A172 (cell line): ENCODE results near the gene MAPK8IP3. TPM values are rescaled to one million over a fixed set of nuclear protein-coding genes. Genes with fewer than 3 reads are reported as not detected.
A peak's percentile ranks its signal among the peaks of the same experiment; 100 is the strongest.

Source experiments
- DNase-seq: peaks from one replicate; pipeline ENCODE4 v3.0.0-alpha.2; 2015; ENCODE audit warnings: low spot score
- total RNA-seq: library from RNA; depleted of rRNA; stranded (reverse); fragments of >200 nt; shearing (Covaris generic); gene quantifications from 2 replicates; pipeline ENCODE4 v1.2.3, GENCODE V29; 2014; rRNA removed

The MAPK8IP3 gene, protein sequence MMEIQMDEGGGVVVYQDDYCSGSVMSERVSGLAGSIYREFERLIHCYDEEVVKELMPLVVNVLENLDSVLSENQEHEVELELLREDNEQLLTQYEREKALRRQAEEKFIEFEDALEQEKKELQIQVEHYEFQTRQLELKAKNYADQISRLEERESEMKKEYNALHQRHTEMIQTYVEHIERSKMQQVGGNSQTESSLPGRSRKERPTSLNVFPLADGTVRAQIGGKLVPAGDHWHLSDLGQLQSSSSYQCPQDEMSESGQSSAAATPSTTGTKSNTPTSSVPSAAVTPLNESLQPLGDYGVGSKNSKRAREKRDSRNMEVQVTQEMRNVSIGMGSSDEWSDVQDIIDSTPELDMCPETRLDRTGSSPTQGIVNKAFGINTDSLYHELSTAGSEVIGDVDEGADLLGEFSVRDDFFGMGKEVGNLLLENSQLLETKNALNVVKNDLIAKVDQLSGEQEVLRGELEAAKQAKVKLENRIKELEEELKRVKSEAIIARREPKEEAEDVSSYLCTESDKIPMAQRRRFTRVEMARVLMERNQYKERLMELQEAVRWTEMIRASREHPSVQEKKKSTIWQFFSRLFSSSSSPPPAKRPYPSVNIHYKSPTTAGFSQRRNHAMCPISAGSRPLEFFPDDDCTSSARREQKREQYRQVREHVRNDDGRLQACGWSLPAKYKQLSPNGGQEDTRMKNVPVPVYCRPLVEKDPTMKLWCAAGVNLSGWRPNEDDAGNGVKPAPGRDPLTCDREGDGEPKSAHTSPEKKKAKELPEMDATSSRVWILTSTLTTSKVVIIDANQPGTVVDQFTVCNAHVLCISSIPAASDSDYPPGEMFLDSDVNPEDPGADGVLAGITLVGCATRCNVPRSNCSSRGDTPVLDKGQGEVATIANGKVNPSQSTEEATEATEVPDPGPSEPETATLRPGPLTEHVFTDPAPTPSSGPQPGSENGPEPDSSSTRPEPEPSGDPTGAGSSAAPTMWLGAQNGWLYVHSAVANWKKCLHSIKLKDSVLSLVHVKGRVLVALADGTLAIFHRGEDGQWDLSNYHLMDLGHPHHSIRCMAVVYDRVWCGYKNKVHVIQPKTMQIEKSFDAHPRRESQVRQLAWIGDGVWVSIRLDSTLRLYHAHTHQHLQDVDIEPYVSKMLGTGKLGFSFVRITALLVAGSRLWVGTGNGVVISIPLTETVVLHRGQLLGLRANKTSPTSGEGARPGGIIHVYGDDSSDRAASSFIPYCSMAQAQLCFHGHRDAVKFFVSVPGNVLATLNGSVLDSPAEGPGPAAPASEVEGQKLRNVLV (N-terminal part only)
- total RNA-seq: 26.0 and 39.3 TPM in 2 replicates

DNA sequence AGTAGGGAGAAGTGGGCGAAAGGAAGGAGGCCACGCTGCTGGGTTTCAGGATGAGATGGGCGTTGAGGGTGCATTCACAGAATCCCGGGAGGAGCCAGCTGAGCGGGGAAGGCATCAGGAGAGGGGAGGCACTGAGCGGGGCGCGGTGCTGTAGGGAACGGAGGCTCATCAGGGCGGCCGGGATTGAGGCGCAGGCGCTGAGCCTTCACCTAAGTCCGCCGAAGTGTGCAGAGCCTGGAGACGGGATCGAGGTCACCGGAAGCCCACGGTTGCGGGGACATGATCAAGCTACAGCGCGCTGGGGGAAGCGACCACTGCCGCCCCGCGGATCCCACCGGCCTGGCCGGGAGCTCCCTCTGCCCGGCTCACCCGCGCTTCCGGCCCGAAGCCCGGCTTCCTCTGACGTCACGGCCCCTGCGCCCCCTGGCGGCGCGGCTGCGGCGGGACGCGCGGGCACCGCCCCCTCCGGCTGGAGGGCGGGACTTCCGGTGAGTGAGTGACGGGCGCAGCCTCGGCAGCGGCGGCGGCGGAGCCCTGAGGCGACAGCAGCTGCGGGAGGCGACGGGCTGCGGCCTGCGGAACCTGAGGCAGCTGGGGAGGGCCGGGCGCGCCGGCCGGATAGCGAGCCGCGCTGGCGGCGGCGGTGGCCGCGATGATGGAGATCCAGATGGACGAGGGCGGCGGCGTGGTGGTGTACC is at the start of gene MAPK8IP3:
Gene MAPK8IP3, plus strand, starts transcription at position 508 of the 698 bp plus-strand sequence. Its CDS starts 145 bp downstream, at position 653.
- DNase-seq: peak; percentile 81

DNA sequence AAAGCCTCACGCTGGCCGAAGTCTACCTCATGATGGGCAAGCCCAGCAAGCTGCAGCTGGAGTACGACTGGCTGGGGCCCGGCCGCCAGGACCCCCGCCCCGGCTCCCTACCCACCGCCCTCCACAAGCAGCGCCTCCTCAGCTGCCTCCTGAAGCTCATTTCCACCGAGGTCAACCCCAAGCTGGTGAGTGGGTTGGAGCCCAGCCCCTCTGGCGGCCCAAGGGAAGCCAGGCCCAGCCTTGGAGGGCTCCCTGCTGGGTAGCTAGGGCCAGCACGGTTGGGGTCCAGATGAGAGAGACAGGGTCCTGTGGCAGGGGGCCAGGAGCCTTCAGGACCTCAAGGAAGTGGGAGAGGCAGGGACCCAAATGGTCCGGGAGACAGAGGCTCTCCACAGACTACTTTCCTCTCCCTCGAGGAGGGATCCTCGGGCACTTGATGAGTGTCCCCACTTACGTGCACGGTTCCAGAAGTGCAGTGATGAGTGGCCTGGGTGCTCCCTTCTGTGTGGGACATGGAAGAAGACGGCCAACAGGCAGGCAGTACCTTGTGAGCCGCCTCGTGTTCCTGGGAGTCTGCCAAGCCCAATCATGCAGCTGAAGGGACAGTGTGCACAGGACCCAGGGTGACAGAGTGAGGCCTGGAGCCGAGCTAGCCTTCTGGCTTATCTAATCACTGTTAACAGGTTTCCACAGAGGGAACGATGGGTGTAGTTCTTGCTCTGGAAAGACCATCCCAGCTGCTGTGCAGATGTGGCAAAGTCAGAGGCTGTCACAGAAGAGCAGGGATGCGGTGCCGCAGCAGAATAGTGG is 49.0 kb upstream of the MAPK8IP3 start:
- DNase-seq: no peak

DNA sequence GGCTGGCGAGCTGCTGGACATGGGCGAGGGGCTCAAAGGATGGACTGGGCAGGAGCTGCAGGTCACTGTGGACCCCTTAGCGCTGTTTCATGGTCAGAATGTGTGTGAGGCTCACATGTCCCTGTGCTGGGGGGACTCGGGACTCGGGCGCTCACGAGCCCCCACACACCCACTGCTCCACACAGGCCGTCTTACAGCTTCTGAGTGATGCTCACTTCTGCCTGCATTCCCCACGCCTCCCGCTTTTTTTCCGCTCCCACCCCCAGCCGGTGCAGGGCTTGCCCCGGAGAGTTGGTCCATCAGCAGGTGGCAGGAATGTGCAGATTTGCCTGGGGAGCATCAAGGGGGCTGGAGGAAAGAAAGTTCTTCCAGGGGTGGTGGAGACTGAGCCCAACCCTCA is 48.2 kb upstream of the MAPK8IP3 start:
- DNase-seq: no peak

DNA sequence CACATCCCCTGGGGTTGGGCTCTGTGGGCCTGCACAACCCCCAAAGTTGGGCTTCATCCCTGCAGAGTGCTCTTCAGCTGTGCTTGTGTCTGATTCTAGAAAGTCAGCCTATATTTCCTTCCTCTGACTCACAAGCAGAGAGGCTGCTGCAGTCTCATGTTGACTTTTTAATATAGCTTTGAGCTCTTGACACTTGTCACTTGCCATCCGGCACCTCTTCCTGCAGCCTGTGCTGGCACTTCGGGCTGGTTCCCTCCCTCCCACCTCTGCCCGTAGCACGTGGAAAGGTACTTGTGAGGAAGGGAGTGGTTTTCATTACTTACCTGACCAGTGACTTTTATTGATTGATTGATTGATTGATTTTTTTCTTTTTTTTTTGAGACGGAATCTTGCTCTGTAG is 47.0 kb upstream of the MAPK8IP3 start:
- no peak for DNase-seq

DNA sequence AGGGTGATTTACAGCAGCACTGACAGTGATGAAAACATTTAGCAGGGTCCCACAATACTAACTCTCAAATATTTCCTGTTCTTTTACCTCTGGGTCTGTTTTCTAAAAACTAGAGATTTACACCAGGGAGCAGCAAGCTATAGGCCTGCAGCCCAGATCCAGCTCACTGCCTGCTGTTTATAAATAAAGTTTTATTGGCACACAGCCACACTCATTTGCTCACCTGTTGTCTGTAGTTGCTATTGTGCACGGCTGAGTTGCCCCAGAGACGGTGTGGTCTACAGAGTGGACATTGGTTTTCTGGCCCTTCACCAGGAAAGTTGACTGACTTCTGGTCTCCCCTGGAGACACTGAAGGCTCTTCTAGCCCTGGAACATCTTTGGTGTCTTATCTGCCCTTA is 44.2 kb upstream of the MAPK8IP3 start:
- no peak for DNase-seq

DNA sequence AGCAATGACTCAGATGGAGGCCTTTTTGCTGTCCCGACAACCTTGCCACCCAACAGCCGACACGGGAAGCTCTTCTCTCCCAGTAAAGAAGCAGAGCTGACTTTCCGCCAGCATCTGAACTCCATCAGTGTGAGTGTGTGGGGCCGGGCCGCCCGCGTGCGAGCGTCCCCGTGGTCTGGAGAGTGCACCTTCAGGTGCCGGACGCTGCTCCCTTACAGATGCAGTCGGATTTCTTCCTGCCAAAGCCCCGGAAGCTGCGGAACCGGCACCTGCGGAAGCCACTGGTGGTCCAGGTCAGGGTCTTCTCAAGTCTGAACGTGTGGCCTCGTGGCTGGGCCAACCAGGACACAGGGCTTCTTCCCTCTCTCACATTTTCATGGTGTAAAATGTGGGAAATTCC is 43.5 kb upstream of the MAPK8IP3 start:
- no peak for DNase-seq

DNA sequence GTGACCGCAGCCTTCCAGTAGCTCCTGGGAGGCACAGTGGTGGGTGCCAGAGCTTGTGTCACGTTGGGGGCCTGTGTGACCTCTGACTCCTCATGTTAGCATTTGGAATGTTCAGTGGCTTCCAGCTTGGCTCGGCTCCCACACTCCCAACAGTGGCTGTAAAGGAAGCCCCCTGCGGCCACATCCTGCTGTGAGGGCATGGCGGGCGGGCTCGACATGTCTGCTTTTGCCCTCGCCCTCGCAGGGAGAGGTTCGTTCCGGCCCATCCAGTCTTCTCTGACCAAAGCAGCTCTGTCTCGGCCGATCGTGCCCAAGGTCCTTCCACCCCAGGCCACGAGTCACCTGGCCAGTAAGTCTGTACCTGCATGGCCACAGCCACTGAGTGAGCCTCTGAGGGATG is 40.2 kb upstream of the MAPK8IP3 start:
- DNase-seq: no peak

DNA sequence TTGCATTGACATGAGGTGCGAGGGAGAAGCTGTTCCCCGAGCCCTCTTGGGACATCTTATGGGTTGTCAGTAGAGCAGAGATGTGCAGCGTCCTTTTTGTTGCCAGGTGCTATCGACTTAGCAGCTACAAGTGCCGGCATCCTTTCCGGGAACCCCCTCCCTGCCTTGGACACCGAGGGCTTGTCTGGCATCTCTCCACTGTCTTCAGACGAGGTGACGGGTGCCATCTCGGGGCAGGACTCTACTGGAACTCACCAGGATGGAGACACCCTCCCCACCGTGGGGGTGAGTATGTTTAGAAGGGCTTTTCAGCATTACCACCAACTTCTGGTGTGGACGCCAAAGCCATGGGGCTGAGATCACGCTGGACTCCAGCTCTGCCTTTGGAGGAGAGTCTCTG is 39.7 kb upstream of the MAPK8IP3 start:
- DNase-seq: no peak

DNA sequence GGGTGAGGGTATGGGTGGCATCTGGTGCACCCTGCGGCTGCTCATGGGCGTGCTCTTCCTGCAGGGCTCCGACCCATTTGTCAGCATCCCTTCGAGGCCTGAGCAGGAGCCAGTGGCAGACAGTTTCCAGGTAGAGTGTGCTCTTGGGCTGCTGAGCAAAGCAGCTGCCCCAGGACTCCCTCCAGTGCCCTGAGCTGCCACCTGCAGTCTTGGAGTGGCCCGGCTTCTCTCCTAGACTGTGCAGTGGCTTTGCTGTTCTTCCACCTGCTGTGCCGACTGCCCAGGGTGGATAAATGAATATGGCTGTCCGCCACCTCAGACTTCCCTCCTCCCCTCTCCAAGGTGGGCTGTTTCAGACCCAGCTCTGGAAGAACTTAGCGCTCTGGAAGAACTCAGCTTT is 38.7 kb upstream of the MAPK8IP3 start:
- DNase-seq: no peak

DNA sequence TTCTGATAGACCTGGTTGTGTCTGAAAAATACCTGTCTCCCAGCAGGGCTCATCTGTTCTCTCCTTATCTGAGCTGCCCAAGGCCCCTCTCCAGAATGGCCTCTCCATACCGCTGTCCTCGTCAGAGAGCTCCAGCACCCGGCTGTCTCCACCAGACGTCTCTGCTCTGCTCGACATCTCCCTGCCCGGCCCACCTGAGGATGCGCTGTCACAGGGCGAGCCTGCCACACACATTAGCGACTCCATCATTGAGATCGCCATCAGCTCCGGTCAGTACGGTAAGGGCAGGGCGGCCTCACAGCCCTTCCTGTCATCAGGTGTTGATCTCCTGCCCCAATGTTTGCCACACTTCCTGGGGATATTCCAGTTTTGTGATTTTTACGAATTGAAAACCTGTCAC is 38.1 kb upstream of the MAPK8IP3 start:
- no peak for DNase-seq

DNA sequence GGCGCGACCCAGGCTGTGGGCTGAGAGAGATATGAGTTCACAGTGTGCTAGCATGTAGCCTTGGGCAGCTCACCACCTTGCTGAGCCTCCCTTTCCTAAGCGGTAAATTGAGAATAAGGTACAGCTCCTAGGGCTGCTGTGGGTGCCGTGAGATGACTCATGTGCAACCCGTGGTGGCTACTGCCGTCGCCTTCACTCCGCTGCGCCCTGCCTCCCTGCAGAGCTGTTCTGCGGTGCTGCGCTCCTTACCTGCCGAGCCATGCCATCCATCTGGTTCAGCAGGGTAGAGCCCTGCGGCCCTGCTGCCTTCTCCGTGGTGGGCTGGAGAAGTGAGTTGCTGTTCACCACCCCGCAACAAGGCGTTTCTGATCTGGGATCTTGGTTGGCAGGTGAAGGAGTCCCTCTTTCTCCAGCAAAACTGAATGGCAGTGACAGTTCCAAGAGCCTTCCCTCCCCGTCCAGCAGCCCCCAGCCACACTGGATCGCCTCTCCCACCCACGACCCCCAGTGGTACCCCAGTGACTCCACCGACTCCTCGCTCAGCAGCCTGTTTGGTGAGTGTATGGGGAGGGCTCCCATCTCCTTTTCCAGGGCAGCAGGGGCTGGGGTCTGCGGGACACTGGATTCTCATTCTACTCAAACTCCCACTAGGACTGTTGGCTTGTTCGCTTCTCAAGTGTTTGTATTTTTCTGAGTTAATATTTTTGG is 37.2 kb upstream of the MAPK8IP3 start:
- DNase-seq: no peak

DNA sequence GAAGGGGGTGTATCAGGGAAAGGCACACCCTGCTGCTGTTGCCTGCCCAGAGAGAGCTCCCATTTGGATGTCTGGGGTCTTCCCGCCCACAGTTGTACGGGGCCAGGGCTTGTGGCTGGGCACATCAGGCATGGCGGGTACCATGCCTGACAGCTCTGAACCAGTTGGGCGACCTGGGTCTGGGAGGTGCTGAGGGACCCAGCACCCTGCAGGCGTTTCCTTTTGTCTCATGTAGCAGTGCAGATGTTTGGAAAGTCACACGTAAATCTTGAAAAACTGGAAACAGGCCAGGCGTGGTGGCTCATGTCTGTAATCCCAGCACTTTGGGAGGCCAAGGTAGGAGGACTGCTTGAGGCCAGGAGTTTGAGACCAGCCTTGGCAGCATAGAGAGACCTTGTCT is 36.3 kb upstream of the MAPK8IP3 start:
- no peak for DNase-seq

DNA sequence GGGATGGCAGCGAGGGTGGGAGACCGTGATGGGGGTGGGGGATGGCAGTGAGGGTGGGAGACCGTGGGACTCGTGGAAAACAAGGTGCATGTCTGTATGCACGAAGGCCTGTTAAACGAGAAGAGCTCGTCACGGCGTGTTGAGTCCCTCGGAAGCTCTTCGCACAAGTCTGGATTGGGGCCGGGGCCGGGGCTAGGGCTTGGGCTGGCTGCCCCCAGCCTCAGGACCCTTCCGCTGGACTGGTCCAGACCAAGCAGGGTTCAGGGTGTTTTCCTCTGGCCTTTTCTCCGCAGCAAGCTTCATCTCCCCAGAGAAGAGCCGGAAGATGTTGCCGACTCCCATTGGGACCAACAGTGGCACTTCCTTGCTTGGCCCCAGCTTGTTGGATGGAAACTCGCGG is 35.6 kb upstream of the MAPK8IP3 start:
- DNase-seq: no peak

DNA sequence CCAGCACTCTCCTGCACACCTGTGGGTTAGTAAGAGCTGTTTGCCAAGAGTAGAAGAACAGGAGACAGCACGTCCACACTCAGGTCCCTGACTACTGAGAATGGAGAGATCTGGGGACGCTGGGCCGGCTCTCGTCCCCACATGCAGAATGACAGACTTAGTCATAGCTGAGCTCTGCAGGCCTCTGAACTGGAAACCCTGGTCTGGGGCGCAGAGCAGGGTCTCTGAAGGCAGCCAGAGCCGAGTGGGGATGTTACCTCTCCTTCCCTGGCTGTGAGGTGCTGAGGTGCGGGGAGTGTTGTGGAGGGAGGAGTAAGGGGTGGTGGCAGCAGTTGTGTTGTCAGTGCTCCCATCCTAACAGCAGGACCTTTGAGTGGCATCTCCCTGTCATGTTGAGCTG is 35.1 kb upstream of the MAPK8IP3 start:
- no peak for DNase-seq

DNA sequence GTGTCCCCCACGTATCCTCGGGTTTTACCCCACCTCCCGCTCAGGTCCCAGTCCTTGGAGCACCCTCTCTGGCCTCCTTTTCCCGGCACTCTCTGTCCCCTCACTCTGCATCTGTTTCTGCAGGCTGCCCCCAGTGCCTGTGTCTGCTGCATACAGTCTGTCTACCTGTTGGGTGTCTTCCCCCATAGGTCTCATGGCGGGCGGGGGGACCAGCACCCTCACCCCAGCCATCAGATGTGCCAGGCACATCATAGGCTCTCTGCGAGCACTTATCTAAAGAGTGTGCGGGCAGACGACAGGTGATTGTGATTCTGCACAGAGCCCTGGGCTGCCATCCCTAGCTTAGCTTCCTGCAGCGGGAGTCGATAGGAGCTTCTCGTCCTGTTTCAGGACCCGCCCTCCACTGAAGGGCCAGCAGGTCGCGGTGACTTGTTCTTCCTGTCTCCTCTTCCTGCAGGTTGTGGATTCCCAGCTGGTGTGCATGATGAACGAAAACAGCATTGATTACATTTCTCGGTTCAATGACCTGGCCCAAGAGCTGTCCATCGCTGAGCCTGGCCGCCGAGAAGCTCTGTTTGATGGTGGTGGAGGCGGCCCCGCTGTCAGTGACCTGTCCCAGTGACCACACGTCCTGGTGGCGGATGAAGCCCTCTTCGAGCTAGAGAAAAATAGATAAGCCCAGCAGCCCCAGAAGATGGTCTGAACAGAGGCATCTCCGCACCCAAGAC is 32.4 kb upstream of the MAPK8IP3 start:
- no peak for DNase-seq

DNA sequence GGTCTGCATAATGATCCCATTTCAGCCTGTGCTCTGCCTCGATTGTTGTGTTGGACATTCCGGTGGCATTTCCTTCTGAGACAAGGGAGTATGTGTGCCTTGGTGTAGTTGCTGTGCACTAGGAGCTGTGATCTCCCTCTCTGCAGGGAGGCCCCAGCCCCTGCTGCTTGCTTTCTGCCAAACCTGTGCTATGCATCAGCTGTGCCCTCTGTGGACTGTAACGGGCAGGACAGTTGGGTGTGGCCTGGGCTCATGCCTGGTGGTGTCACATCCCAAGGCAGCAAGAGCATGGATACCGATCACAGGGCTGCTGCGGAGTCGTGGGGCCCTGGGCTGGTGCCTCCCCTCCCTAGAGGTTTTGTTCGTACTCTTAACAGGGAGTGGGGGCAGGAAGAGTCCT is 31.7 kb upstream of the MAPK8IP3 start:
- DNase-seq: peak; percentile 21

DNA sequence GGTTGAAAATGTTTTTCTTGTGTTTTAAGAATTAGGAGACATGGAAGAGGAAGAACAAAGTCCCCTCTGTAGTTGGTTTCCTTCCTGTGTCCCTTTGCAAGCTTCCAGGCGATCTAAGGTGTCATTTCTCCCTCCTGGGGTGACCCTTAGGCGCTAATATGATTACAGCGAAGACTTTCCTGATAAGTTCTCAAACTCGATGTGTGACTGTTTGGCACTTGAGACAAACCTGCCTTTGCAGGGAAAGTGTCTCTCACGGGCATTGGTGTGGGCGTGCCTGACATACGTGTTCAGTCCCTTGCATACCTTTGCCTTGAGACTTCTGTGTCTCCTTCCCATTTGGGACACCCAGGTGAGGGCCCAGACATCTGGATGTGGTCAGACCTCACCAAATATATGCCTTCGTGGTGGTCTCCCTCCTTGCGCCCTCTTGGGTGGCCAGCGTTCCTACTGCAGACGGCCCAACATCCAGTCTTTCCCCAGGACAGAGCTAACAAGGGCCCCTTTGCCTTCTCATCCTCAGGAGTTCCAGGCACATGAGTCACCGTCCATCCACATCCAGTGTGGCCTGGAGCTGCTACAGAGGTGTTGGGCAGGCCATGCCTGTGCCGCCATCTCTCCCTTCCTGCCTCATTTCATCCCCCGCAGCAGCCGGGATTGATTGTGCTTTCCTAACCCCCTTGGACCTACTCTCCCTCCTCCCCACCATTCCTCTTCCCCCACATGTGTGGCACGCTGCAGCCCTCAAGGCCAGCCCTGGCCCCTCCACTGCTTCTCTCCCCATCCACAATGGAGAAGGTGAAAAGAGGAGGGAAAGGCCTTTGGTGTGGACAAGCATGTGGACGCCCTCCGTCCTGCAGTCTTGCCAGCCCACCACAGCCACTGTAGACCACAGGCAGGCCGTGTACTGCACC is 31.0 kb upstream of the MAPK8IP3 start:
- DNase-seq: peak; percentile 76

DNA sequence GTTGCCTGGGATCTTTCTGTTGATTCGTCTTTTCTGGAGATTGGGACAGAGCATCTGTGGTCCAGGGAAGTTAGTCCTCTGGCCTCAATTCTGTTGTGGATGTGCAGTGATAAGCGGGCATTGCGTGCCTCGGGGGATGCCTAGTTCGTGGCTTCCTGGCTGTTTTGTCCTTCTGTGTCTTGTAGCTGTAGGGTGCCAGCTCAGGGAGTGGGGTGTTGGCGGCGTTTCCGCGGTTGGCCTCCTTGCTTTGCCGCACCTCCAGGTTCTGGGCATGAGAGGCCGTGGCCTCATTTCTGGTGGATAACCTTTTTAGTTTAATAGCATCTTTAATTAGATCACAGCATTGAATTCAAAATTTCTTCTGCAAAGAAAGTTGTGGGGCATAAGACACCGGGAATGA is 29.3 kb upstream of the MAPK8IP3 start:
- no peak for DNase-seq
